ENCODE results near the gene COL17A1.

COL17A1 gene

GRCh38 chr10:104046651-104047050 lies 39.0 kb downstream of the COL17A1 start:
- no peak for DNase-seq

DNA sequence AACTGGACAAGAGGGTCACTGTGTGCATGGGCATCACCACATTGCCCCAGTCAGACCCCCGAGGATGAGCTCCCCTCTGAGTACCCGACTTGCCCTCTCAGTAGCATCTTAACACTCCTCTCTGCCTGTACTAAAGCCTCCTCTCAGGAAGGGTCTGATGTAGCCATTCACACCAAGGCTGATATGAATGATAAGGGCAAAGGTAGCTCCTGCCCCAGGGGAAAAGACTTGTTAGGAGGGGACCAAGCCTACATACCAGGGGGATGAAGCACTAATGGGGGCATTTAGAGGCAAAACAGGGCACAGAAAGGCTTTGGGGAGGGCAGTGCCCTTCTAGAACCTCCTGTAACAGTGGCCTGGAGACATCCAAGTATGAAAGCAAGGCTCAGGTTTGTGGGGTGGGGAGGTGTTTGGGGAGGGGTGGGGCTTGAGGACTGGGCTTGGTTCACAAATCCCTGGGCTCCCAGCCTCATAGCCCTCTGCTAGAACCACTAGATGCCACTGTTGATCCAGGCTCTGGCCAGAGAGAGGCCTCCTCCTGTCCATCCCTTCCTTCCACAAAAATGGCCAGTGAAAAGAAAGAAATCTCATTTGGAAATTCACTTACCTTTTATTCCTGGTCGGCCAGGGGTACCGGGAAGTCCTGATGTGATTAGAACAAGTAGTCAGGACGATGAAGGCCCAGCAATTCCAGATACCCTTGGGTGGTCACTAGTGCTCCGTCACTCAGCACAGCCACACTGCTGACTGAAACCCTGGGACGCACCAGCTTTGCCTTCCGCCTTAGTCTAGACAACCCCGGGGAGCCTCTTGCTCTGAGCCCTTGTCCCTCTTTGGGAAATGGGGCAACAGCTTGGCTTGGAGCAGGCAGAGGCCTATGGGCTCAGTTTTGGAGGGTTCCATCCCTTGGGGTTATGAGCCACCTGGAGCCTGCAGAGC lies 40.3 kb downstream of the COL17A1 start:
- DNase-seq, result peak; percentile 55

DNA sequence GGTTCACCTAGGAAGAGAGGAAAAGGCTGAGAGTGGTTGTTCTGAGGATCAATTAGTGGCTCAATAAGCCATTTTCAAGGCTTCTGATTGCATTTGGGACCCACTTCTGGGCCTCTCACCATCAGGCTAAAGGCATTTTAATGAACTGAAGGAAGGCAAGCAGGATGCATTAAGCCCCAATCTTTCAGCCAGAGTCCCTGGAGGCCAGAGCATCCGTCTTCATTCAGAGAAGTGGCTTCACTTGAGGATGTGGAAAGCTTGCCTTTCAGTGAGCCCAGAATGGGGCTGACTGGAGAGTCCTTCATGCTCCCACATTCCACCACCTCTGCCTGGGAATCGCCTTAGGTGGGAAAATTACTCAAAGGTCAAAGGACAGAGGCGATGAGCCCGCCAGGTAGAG lies 41.8 kb downstream of the COL17A1 start:
- DNase-seq, result no peak

DNA sequence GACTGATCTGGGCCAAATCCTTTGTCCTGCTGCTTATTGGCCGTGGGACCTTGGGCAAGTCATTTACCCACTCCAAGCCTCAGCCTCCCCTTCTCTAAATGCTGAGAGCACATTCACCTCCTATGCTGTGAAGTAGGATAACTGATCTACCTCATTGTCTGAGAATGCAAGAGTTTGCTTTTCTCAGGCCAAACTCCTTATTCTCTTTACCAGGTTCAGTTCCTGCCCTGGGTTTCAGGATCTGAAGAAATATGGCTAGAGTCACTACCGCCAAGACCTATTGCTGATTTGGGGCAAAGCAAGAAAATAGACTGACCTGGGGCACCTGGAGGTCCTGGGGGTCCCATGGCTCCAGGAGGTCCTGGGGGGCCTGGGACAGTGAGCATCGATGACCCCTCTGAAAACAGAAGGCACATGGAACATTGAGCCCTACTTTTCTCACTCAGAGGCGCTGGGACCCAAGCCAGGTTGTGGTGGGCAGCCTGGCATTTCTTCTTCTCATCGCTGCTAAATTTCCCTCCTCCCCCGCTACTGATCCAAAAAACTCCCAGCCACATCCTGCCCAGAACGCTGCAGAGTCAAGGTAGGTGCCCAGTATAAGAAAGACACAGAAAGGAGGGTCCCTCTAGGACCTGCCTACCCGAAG lies 42.4 kb downstream of the COL17A1 start:
- no peak for DNase-seq

DNA sequence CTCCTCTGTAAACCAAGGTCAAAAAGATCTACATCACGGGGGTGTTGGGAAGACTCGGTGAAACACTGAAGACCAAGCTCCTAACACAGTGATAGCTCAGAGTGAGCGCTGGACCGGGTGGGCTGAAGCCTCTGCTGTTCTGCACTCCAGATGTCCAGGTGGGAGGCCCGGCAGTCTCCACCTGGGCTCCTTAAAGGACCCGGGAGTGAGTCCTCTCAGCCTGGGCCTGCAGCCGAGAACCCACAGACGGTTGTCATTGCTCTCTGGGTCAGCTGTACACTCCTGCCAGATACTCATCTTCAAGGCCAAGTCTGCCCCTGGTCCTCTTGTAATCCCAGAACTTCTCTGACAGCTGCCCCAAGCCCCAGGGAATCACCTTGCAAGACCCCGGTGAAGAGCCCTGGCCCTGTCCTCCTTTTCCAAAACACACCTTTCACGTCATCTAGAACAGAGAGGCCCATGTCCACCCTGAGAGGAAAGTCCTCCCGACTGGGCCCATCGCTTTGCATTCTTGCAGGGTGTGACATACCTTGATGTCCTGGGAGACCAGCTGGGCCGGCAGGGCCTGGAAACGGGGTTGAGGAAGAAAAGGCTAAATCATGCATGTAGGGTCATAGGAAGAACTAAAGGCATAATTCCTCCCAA lies 43.7 kb downstream of the COL17A1 start:
- DNase-seq, result no peak

- DNase-seq, result no peak
Observed at GRCh38 chr10:104040862-104041789, 44.6 kb downstream of the COL17A1 start.

- DNase-seq, result no peak
Observed at GRCh38 chr10:104040382-104040781, 45.3 kb downstream of the COL17A1 start.

GRCh38 chr10:104038958-104039752 lies 46.5 kb downstream of the COL17A1 start:
- no peak for DNase-seq

DNA sequence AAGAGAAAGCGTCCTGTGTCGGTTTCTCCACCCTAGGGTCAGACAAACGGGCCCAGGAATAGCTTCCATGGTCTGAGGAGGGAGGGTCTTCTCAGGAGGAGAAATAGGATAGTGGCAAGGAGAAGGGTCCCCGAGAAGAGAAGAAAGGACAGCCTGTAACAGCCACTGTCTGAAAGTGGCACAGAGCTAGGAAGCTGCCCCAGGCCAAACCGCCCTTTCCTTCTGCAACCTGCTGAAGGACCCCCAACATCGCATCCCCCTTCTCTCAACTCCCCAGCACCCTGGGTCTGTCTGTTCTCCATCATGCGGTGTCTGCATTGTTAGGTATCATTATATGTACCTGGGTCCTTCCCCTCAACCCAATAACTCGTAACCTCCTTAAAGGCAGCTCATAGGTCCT lies 47.1 kb downstream of the COL17A1 start:
- DNase-seq, result no peak

DNA sequence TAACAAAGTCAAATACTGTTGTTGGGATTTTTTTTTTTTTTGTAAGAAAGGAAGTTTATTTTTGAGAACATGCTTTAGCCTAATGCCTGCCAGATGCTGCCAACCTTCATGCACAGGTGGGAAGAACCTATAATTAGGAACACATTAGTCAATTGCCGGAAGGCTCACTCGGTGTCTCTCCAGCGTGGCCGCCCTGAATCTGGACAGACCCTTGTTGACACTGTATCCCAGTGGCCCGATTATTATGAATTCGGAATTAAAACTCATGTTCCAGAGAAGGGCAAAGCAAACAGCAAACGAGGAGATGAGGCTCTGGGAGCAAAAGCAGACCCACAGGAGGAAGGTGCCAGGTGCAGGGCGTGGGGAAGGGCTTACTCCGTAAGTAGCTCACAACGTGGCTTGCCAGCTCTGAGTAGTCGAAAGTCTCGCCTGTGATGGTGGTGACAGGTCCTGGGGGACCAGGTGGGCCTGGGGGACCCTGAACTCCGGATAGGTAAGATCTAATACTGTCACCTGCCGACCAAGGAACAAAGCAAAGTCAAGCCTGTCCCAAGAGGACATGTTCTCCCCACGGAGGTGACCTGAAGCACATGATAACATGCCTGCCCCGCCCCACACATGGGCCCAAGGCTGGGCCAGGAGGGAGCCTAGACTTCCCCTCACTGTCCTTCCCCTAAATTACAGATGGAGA lies 48.3 kb downstream of the COL17A1 start:
- DNase-seq, result no peak

DNA sequence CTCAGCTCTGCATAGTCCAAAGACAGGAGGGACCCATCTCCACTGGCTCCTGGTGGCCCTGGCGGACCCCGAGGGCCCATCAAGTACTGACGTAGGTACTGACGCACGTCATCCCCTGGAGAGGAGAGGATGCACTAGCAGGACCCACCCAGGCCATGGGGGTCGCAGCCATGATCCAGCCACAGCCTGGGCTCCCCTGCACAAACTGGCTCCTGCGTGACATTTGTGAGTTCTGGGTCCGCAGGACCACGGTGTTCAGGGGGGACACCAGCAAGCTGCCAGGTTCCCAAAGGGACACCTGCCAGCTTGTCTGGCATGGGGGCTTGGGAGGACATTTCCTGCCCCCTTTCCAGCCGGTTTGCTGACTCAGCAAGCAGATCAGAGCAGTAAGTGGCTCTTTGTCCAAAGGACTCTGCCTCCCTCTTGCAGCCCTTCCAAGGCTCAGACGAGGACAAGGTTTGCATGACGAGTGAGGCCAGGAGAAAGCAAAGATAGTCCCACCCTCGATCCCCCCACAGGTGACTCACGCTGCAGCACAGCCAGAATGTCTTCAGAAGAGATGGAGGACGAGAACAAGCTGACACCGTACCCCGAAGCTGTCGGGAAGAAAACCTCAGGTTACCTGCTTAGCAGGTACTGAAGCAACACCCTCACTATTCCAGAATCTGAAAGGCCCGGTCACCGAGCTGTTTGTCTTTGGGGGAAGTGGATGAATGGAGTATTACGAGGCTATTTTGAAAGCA lies 49.0 kb downstream of the COL17A1 start:
- no peak for DNase-seq

- DNase-seq, result no peak
Observed at GRCh38 chr10:104036069-104036384, 49.7 kb downstream of the COL17A1 start.

GRCh38 chr10:104035194-104036068 lies 50.2 kb downstream of the COL17A1 start:
- no peak for DNase-seq

DNA sequence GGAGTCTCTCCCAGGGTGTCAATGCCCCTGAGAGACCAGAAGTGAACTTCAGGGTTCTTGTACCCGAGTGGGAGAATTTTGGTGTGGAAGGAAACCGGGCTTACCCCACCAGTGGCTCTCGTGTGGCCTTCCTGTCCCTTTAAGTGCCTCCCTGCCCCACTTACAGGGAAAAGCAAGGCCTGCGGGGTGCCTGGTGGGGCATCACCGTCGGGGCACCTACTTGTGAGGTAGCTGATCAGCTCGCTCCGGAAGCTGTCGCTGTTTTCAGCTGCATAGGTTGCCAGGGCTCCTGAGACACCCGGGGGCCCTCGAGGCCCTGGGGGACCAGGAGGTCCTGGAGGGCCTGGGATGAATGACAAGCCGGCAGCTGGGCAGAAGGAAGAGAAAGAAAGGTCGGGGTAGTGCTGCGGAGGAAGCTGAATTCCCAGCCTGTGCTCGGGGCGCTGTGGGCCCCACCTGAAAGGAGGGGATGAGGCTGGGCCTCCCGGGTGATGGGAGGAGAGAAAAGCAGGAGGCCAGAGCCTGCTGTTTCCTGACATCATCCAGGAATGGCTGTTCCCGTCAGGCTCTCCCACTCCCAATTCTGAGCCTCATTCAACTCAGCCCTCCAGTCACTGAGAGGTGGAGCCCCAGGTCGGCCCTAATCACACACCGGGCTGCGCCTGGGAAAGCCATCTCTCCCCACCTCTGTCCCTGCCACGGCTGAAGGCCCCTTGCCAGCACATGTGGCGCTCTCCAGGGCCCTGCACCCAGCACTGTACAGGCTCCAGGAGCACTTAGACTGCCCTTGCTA lies 51.1 kb downstream of the COL17A1 start:
- no peak for DNase-seq

GRCh38 chr10:104033966-104034365 lies 51.7 kb downstream of the COL17A1 start:
- DNase-seq, result no peak

- no peak for DNase-seq
Observed at GRCh38 chr10:104033401-104033930, 52.2 kb downstream of the COL17A1 start.

DNA sequence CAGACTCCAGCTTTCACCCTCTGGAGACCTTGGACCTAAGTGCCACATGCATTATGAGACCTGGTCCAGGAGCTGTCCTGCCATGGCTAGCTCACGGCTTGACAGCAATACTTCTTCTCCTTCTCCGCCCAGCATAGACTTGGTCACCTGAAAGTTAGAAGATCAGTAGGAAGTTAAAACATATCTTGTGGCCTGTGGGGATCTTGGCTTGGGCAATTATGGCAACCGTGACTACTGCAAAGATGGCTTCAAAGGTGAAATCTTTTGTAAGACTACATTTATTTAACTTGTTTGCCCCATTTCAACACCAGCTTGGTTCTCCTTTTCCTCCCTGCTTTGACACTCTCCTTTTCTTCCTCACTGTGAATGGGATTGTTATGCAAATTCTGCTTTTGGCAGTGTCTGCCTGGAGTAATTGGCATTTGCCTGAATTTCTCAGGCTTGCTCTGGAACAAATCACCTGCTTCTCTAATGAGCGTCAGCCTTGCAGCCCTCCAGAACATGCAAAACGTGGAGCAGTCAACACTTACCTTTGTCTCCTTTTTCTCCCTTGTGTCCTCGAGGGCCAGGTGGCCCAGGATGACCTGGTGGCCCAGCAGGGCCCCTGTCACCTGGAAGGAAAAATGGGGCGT lies 53.4 kb downstream of the COL17A1 start:
- no peak for DNase-seq

DNA sequence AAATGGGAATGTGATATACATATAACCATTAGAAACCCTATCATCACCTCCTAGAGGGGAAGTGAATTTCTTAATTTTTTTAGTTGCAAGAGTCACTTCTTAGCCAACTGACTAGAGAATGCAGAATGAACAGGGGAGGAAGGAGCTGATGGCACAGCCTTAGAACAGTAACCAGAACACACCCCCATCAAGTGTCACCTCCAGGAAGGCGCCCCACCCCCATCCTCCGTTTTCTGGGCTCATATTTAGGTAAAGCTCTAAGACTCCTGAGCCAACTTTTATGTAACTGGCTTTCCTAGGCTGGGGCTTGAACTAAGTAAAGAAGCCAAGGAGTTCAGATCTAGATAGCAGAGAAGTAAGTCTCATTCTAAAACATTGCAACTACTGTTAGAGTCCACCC lies 54.0 kb downstream of the COL17A1 start:
- DNase-seq, result no peak

All from NCI-H82 (cell line).